A549 (cell line): ENCODE measurements around the gene PGLYRP2.

Source experiments
- CHD2 ChIP-seq: fragments of 150-350 bp; IDR thresholded peaks from 2 replicates; pipeline ENCODE4 v1.6.1; 2014; ENCODE audit warnings: low read length; ENCODE audit not compliant: partially characterized antibody
- ESRRA ChIP-seq: fragments of 150-350 bp; IDR thresholded peaks from 2 replicates; pipeline ENCODE4 v1.6.1; 2014; ENCODE audit warnings: mild to moderate bottlenecking, low read length, borderline replicate concordance
- POLR2A ChIP-seq: IDR thresholded peaks from 2 replicates; pipeline ENCODE4 v1.6.1; 2012; ENCODE audit warnings: mild to moderate bottlenecking, low read length
- POLR2AphosphoS2 ChIP-seq: conservative IDR thresholded peaks from 2 replicates; pipeline ENCODE4 v1.6.1; 2012; ENCODE audit warnings: low read length, improper control_type of control experiment, inconsistent platforms
- RAD21 ChIP-seq, 2 experiments: fragments of >200 bp in 1 of 2; sonication (Bioruptor Twin) in 1 of 2; formaldehyde crosslinking in 1 of 2; IDR thresholded peaks in 1 of 2; conservative IDR thresholded peaks in 1 of 2; 2 replicates in 1 of 2; 3 replicates in 1 of 2; pipeline ENCODE4 v1.6.1; 2012 to 2018; ENCODE audit warnings: inconsistent platforms in 1 of 2
- SMC3 ChIP-seq: fragments of >200 bp; sonication (Bioruptor Twin); formaldehyde crosslinking; IDR thresholded peaks from 3 replicates; pipeline ENCODE4 v1.6.1; 2018; ENCODE audit warnings: inconsistent platforms
- ZSCAN20 ChIP-seq: fragments of 250-450 bp; sonication (Bioruptor Pico); IDR thresholded peaks from 2 replicates; pipeline ENCODE4 v1.8.0; 2022; ENCODE audit warnings: mild to moderate bottlenecking, moderate library complexity
- TF ChIP-seq, protein P1 (sequence below): fragments of >200 bp; sonication (Bioruptor Twin); formaldehyde crosslinking; IDR thresholded peaks from 3 replicates; pipeline ENCODE4 v1.5.1; 2016
- TF ChIP-seq, protein P2 (sequence below): IDR thresholded peaks from 2 replicates; pipeline ENCODE4 v1.6.1; 2012
- TF ChIP-seq, protein P3 (sequence below): IDR thresholded peaks from 2 replicates; pipeline ENCODE4 v1.6.1; 2012
- TF ChIP-seq, protein P4 (sequence below): fragments of 450-650 bp; IDR thresholded peaks from 2 replicates; pipeline ENCODE4 v1.6.1; 2014; ENCODE audit warnings: antibody characterized with exemption
- TF ChIP-seq, protein P5 (sequence below): IDR thresholded peaks from 2 replicates; pipeline ENCODE4 v1.6.1; 2012; ENCODE audit warnings: low read depth, borderline replicate concordance

DNA sequence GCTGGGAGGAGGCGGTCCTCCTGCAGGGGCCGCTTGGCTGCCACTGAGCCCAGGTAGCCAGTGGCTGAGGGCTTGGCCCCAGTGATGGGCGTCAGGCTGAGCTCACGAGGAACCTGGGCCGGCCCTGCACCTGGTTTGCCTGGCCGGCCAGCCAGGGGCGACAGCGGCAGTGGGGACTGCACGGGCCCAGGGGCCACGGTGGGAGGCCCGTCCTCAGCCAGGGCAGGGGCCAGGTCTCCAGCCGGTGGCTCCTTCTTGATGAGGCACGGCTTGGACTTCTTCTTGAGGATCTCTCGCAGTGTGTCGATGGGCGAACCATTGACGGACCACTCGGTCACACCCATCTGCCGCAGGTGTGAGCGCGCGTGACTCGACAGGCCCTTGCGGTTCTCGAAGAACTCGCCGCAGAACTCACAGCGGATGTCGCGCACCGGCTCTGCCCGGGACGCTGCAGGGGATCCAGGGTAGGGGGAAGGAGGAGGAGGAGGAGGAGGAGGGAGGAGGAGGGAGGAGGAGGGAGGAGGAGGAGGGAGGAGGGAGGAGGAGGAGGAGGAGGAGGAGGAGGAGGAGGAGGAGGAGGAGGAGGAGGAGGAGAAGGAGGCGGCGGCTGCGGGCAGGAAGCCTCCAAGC lies 53.9 kb downstream of the PGLYRP2 start:
- TF ChIP-seq, protein P1, sequence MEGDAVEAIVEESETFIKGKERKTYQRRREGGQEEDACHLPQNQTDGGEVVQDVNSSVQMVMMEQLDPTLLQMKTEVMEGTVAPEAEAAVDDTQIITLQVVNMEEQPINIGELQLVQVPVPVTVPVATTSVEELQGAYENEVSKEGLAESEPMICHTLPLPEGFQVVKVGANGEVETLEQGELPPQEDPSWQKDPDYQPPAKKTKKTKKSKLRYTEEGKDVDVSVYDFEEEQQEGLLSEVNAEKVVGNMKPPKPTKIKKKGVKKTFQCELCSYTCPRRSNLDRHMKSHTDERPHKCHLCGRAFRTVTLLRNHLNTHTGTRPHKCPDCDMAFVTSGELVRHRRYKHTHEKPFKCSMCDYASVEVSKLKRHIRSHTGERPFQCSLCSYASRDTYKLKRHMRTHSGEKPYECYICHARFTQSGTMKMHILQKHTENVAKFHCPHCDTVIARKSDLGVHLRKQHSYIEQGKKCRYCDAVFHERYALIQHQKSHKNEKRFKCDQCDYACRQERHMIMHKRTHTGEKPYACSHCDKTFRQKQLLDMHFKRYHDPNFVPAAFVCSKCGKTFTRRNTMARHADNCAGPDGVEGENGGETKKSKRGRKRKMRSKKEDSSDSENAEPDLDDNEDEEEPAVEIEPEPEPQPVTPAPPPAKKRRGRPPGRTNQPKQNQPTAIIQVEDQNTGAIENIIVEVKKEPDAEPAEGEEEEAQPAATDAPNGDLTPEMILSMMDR: no peak
- TF ChIP-seq CHD2 (no peak), POLR2A (no peak), SMC3 (no peak), ESRRA (no peak), RAD21 (conservative IDR thresholded peaks at IDR 0.05 in 1 of 2, IDR thresholded peaks at IDR 0.05 in 1 of 2) (no peak), POLR2AphosphoS2 (no peak), ZSCAN20 (CRISPR knock-in tag) (no peak)
- TF ChIP-seq, protein P2, sequence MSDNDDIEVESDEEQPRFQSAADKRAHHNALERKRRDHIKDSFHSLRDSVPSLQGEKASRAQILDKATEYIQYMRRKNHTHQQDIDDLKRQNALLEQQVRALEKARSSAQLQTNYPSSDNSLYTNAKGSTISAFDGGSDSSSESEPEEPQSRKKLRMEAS: no peak
- TF ChIP-seq, protein P3, sequence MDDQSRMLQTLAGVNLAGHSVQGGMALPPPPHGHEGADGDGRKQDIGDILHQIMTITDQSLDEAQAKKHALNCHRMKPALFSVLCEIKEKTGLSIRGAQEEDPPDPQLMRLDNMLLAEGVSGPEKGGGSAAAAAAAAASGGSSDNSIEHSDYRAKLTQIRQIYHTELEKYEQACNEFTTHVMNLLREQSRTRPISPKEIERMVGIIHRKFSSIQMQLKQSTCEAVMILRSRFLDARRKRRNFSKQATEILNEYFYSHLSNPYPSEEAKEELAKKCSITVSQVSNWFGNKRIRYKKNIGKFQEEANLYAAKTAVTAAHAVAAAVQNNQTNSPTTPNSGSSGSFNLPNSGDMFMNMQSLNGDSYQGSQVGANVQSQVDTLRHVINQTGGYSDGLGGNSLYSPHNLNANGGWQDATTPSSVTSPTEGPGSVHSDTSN: no peak
- TF ChIP-seq, protein P4, sequence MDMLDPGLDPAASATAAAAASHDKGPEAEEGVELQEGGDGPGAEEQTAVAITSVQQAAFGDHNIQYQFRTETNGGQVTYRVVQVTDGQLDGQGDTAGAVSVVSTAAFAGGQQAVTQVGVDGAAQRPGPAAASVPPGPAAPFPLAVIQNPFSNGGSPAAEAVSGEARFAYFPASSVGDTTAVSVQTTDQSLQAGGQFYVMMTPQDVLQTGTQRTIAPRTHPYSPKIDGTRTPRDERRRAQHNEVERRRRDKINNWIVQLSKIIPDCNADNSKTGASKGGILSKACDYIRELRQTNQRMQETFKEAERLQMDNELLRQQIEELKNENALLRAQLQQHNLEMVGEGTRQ: no peak
- TF ChIP-seq, protein P5, sequence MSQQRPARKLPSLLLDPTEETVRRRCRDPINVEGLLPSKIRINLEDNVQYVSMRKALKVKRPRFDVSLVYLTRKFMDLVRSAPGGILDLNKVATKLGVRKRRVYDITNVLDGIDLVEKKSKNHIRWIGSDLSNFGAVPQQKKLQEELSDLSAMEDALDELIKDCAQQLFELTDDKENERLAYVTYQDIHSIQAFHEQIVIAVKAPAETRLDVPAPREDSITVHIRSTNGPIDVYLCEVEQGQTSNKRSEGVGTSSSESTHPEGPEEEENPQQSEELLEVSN: no peak
